GM12878 (cell line): ENCODE data around the gene MYLK4. TPM values are rescaled to one million over a fixed set of nuclear protein-coding genes. Genes with fewer than 3 reads are reported as not detected.

Experiments
- ATAC-seq: fragments of 200-7000 bp; cut with Tn5 transposase; 3 replicates; pipeline ENCODE4 v1.9.1; 2020; ENCODE audit warnings: mild to moderate bottlenecking, moderate library complexity
- BruUV-seq: library from RNA; stranded (reverse); fragments of 400-500 nt; replicated peaks from 2 replicates; lab custom pipeline; 2021; lab: Mats Ljungman, UMichigan
- CTCF ChIA-PET: fragments of 300-600 bp; sonication (Branson Sonifier 250); formaldehyde crosslinking; extraction: SDS; loops from one replicate; lab custom pipeline; 2021; ENCODE audit warnings: inconsistent platforms; lab: Yijun Ruan, JAX
- POLR2A ChIA-PET: fragments of 350-600 bp; formaldehyde crosslinking; extraction: SDS; loops from one replicate; lab custom pipeline; 2021; ENCODE audit warnings: inconsistent platforms; lab: Charles Lee
- RAD21 ChIA-PET: fragments of 300-600 bp; sonication (Branson Sonifier 250); formaldehyde crosslinking; loops from one replicate; lab custom pipeline; 2023; ENCODE audit warnings: antibody characterized with exemption; ENCODE audit not compliant: unreplicated experiment; lab: Charles Lee
- SMC1A ChIA-PET: fragments of 300-600 bp; sonication (Branson Sonifier 250); formaldehyde crosslinking; loops from one replicate; lab custom pipeline; 2023; ENCODE audit not compliant: unreplicated experiment, uncharacterized antibody; lab: Charles Lee
- DNase-seq: peaks from one replicate; pipeline ENCODE4 v3.0.0-alpha.2; 2011; ENCODE audit warnings: low read depth, low spot score
- FAIRE-seq: peaks from 3 replicates; lab custom pipeline; 2011; peaks lifted over from hg19 to GRCh38; lab: Jason Lieb, UNC
- H2AFZ ChIP-seq: 2 replicates; pipeline ENCODE4 v1.6.0; 2011; ENCODE audit warnings: low read depth, low read length, control low read depth; ENCODE audit not compliant: control insufficient read depth
- H3K27ac ChIP-seq: 2 replicates; pipeline ENCODE4 v1.5.1; 2011; ENCODE audit warnings: control low read depth; ENCODE audit not compliant: control insufficient read depth, insufficient read depth
- H3K27me3 ChIP-seq, 2 experiments: replicated peaks in 1 of 2; 2 replicates each; pipeline versions ENCODE4 v1.6.0 to v1.6.1; 2011; ENCODE audit warnings: low read length in 1 of 2; ENCODE audit not compliant: control insufficient read depth in 2 of 2, insufficient read depth in 2 of 2
- H3K36me3 ChIP-seq, 2 experiments: 2 replicates each; pipeline ENCODE4 v1.5.1; 2011; ENCODE audit warnings: low read length in 1 of 2; ENCODE audit not compliant: control insufficient read depth in 2 of 2, insufficient read depth in 2 of 2
- H3K4me1 ChIP-seq: 2 replicates; pipeline ENCODE4 v1.6.1; 2011; ENCODE audit warnings: mild to moderate bottlenecking, low read length, moderate library complexity, mixed read lengths; ENCODE audit not compliant: control insufficient read depth, insufficient read depth
- H3K4me2 ChIP-seq: 2 replicates; pipeline ENCODE4 v1.6.0; 2011; ENCODE audit warnings: control low read depth; ENCODE audit not compliant: control insufficient read depth, insufficient read depth
- H3K4me3 ChIP-seq: fragments of 200-600 bp; sonication (generic); 2 replicates; pipeline ENCODE4 v1.5.1; 2016
- H3K79me2 ChIP-seq: 2 replicates; pipeline ENCODE4 v1.6.0; 2011; ENCODE audit warnings: low read length; ENCODE audit not compliant: control insufficient read depth, insufficient read depth
- H3K9ac ChIP-seq: 2 replicates; pipeline ENCODE4 v1.8.0; 2011; ENCODE audit warnings: low read length, control low read depth, mixed read lengths; ENCODE audit not compliant: control insufficient read depth, insufficient read depth
- H3K9me3 ChIP-seq: replicated peaks from 3 replicates; pipeline ENCODE4 v1.5.1; 2011; ENCODE audit warnings: mild to moderate bottlenecking, low read length; ENCODE audit not compliant: control insufficient read depth, insufficient read depth
- H4K20me1 ChIP-seq: 2 replicates; pipeline ENCODE4 v1.6.0; 2011; ENCODE audit not compliant: control insufficient read depth, insufficient read depth
- ATF7 ChIP-seq: fragments of 450-650 bp; IDR thresholded peaks from 2 replicates; pipeline ENCODE4 v1.6.1; 2016; ENCODE audit warnings: low read depth, mild to moderate bottlenecking
- CBFB ChIP-seq: IDR thresholded peaks from 2 replicates; pipeline ENCODE4 v1.6.1; 2016; ENCODE audit warnings: antibody characterized with exemption, low read depth
- HCFC1 ChIP-seq: fragments of 150-350 bp; IDR thresholded peaks from 2 replicates; pipeline ENCODE4 v1.6.1; 2014; ENCODE audit warnings: low read length
- PKNOX1 ChIP-seq: fragments of 450-650 bp; IDR thresholded peaks from 2 replicates; pipeline ENCODE4 v1.6.1; 2016; ENCODE audit warnings: mild to moderate bottlenecking
- POU2F2 ChIP-seq: IDR thresholded peaks from 3 replicates; pipeline ENCODE4 v1.6.1; 2011; ENCODE audit warnings: low read depth, mild to moderate bottlenecking, low read length, borderline replicate concordance
- RAD51 ChIP-seq: fragments of 450-650 bp; IDR thresholded peaks from 2 replicates; pipeline ENCODE4 v1.6.1; 2016; ENCODE audit warnings: moderate library complexity, mild to moderate bottlenecking, inconsistent platforms
- SKIL ChIP-seq: fragments of 450-650 bp; IDR thresholded peaks from 2 replicates; pipeline ENCODE4 v1.6.1; 2017; ENCODE audit warnings: mild to moderate bottlenecking, low read depth, inconsistent platforms; ENCODE audit not compliant: poor library complexity, severe bottlenecking
- SRF ChIP-seq, 2 experiments: IDR thresholded peaks; 2 replicates each; pipeline ENCODE4 v1.6.1; 2011; ENCODE audit warnings: low read depth in 2 of 2, low read length in 2 of 2, mild to moderate bottlenecking in 1 of 2, moderate library complexity in 1 of 2
- STAT1 ChIP-seq: fragments of 450-650 bp; conservative IDR thresholded peaks from 2 replicates; pipeline ENCODE4 v1.6.1; 2014; ENCODE audit warnings: antibody characterized with exemption, mild to moderate bottlenecking
- STAT3 ChIP-seq: IDR thresholded peaks from 2 replicates; pipeline ENCODE4 v1.6.1; 2011; ENCODE audit warnings: low read depth, low read length, improper control_type of control experiment
- TAF1 ChIP-seq: IDR thresholded peaks from 2 replicates; pipeline ENCODE4 v1.6.1; 2011; ENCODE audit warnings: mild to moderate bottlenecking, low read depth, low read length, borderline replicate concordance
- TCF3 ChIP-seq: IDR thresholded peaks from 2 replicates; pipeline ENCODE4 v1.6.1; 2012; ENCODE audit warnings: low read depth, mild to moderate bottlenecking, low read length, borderline replicate concordance; ENCODE audit not compliant: insufficient read depth
- TCF7 ChIP-seq: IDR thresholded peaks from 2 replicates; pipeline ENCODE4 v1.6.1; 2014; ENCODE audit warnings: antibody characterized with exemption, borderline replicate concordance
- ZNF207 ChIP-seq: fragments of 450-650 bp; IDR thresholded peaks from 2 replicates; pipeline ENCODE4 v1.6.1; 2014; ENCODE audit warnings: antibody characterized with exemption, mild to moderate bottlenecking, borderline replicate concordance
- ZNF217 ChIP-seq: fragments of 450-650 bp; IDR thresholded peaks from 2 replicates; pipeline ENCODE4 v1.6.1; 2017; ENCODE audit warnings: antibody characterized with exemption, mild to moderate bottlenecking
- WGBS: methylation state at CpG from one replicate; pipeline ENCODE4 v1.1.6; 2016; ENCODE audit warnings: low lambda C conversion rate; ENCODE audit not compliant: insufficient replicate concordance, insufficient coverage; ENCODE audit errors: missing lambda C conversion rate; 5-methylcytosine and 5-hydroxymethylcytosine counted together
- in situ Hi-C: fragments of 300-500 bp; cut with MboI; formaldehyde crosslinking; loops from 9 replicates; pipeline ENCODE4 v1.14.3; 2018; ENCODE audit warnings: mixed read lengths
- intact Hi-C: fragments of 100-400 bp; cut with micrococcal nuclease; formaldehyde crosslinking; loops from one replicate; pipeline ENCODE4 v1.14.2; 2022; ENCODE audit not compliant: unreplicated experiment
- polyA plus RNA-seq, 11 experiments: library from polyadenylated mRNA; depleted of rRNA in 4 of 11; unstranded in 6 of 11; stranded (reverse) in 5 of 11; fragments of >200 nt; fragmentation: Nextera tagmentation in 4 of 11; fragmentation: Illumina TruSeq in 1 of 11; extraction: Ambion mirVana in 4 of 11; extraction: Trizol in 1 of 11; gene quantifications; 1 replicate in 1 of 11; 2 replicates in 10 of 11; pipeline versions ENCODE4 v1.2.1 to v1.2.3, GENCODE V29; 2011 to 2016; ENCODE audit warnings: inconsistent platforms in 2 of 11, missing spikeins in 2 of 11, low read depth in 1 of 11
- total RNA-seq, 4 experiments: library from RNA; depleted of rRNA in 3 of 4; stranded (reverse); fragments of >200 nt in 3 of 4; fragmentation: Illumina TruSeq in 1 of 4; extraction: Trizol in 1 of 4; gene quantifications; 2 replicates each; pipeline versions ENCODE4 v1.2.1 to v1.2.3, GENCODE V29; 2013 to 2021

The MYLK4 gene
- total and polyA plus RNA-seq, 10 of the 15 experiments (the other 5 are each of a cell fraction or from before 2014, with no cell fraction given) = under 0.01 to 0.09 (median 0.05) TPM; not detected in 1

- Histone ChIP-seq H3K36me3 (no peaks in the 10 kb centered on the region), H2AFZ (no peak overlapping the region), H3K79me2 (no peaks in the 10 kb centered on the region), H3K9ac (no peak overlapping the region), H3K4me3 (no peak overlapping the region), H3K4me1 (peaks cover 13% of the 10 kb centered on the region), H4K20me1 (no peaks in the 10 kb centered on the region), H3K9me3 (no peaks in the 10 kb centered on the region)
- in situ Hi-C loops = no loop called here
- POLR2A ChIA-PET = interaction anchor here (0.6 kb wide), 1 partner anchor 420 kb away, joined by 3 read pairs; no protein-coding TSS in a partner anchor
- RAD21 ChIA-PET = no interaction called here
- BruUV-seq = no TSS peak
- ATAC-seq (no peak), DNase-seq (no peak), FAIRE-seq (no peak)
- intact Hi-C loops = no loop called here
- 13% methylated on average over 2 of the region's 2 CpGs for WGBS
- TF ChIP-seq HCFC1 (no peak), CBFB (no peak), STAT3 (no peak), PKNOX1 (no peak), ATF7 (no peak)
- TF ChIP-seq, all 136 proteins: peak for 0
- peaks cover 4 to 8% of the 10 kb centered on the region in 2 experiments; a peak in 3 of 4 replicates for H3K27me3 ChIP-seq
- ChIA-PET SMC1A (no interaction called here), CTCF (interaction anchor here (1.4 kb wide), 1 partner anchor 9 kb away, joined by 3 read pairs; no protein-coding TSS in a partner anchor)
- no peak overlapping the region for H3K27ac ChIP-seq
- H3K4me2 ChIP-seq = no peak overlapping the region
Measured at GRCh38 chr6:2643130-2643529, 107.6 kb downstream of the MYLK4 start.

- H3K27me3 ChIP-seq = peaks cover 3 to 6% of the 10 kb centered on the region in 2 experiments; a peak in 3 of 4 replicates
- ATAC-seq (no peak), DNase-seq (no peak), FAIRE-seq (peak; percentile 91)
- no peak overlapping the region for H2AFZ ChIP-seq
- H3K9me3 ChIP-seq = no peaks in the 10 kb centered on the region
- RAD21 ChIA-PET = no interaction called here
- no peak overlapping the region for H3K4me3 ChIP-seq
- WGBS = 18% methylated on average over 14 of the region's 14 CpGs
- CTCF ChIA-PET = no interaction called here
- in situ Hi-C loops (no loop called here), intact Hi-C loops (no loop called here)
- peak overlapping the region; percentile 90 for H3K4me2 ChIP-seq
- H4K20me1 ChIP-seq = no peaks in the 10 kb centered on the region
- H3K27ac ChIP-seq = no peak overlapping the region
- peaks cover 13% of the 10 kb centered on the region for H3K4me1 ChIP-seq
- no TSS peak for BruUV-seq
- H3K9ac ChIP-seq = no peak overlapping the region
- no peaks in the 10 kb centered on the region for H3K79me2 ChIP-seq
- POLR2A ChIA-PET = no interaction called here
- H3K36me3 ChIP-seq = no peaks in the 10 kb centered on the region
- SMC1A ChIA-PET = no interaction called here
- TF ChIP-seq POU2F2 (no peak), ZNF217 (no peak), ZNF207 (no peak), RAD51 (no peak), SKIL (no peak), TCF3 (0 out of 2 replicates have a peak, but pooled peaks have one; percentile 29), TCF7 (no peak), STAT1 (no peak), TAF1 (no peak), SRF (IDR thresholded peaks at IDR 0.05; ENCODE audit: low read depth in 2 of 2, low read length in 2 of 2) (no peak)
Measured at GRCh38 chr6:2641044-2641725, 109.5 kb downstream of the MYLK4 start.
